ENCODE data around the gene COL7A1.
A peak's percentile ranks its signal among the peaks of the same experiment; 100 is the strongest.

Gene COL7A1

GRCh38 chr3:48635222-48636021, 40.3 kb upstream of the COL7A1 start, which contains the start of gene SLC26A6:
Gene SLC26A6 (minus strand): TSS chr3:48635461. CDS start chr3:48635393, 68 bp downstream.
- H3K9me2 ChIP-seq (replicated peaks; ENCODE audit: low read depth, low read length): no peaks in the 10 kb centered on the region
- peak within 1 kb of the TSS; percentile 93 for H3K9ac ChIP-seq (ENCODE audit: low read depth, low read length, poor library complexity, severe bottlenecking)
- H3K9me3 ChIP-seq (ENCODE audit: insufficient read depth, low read depth, low read length): no peaks in the 10 kb centered on the region
- no peaks in the 10 kb centered on the region for H3K27me3 ChIP-seq (ENCODE audit: insufficient read depth, low read length, poor library complexity, severe bottlenecking)
- peak within 1 kb of the TSS; percentile 90 for H3K4me3 ChIP-seq (ENCODE audit: low read length, poor library complexity, severe bottlenecking)
- peak within 1 kb of the TSS; percentile 97 for H3K4me2 ChIP-seq (ENCODE audit: low read depth, low read length, poor library complexity, severe bottlenecking)
- H3K36me3 ChIP-seq (ENCODE audit: insufficient read depth, low read length): peaks cover 5% of the 10 kb centered on the region; the same call in 1 of the 2 replicates
- H4K20me1 ChIP-seq (ENCODE audit: insufficient read depth, low read length, poor library complexity, severe bottlenecking): peaks cover 18% of the 10 kb centered on the region
- peaks cover 23% of the 10 kb centered on the region for H3K4me1 ChIP-seq (ENCODE audit: insufficient read depth, low read length, poor library complexity, severe bottlenecking)
- no peaks in the 10 kb centered on the region for H3F3A ChIP-seq (ENCODE audit: low read depth)
- TF ChIP-seq CTCF (conservative IDR thresholded peaks at IDR 0.05; ENCODE audit: low read length) (peak; percentile 87), EZH2phosphoT487 (IDR thresholded peaks at IDR 0.05; ENCODE audit: borderline replicate concordance) (no peak)
- peak within 1 kb of the TSS; percentile 89 for H2AFZ ChIP-seq (ENCODE audit: low read length)
- peaks cover 40% of the 10 kb centered on the region for H3K79me2 ChIP-seq (ENCODE audit: insufficient read depth, low read length)

GRCh38 chr3:48634661-48635221, 39.6 kb upstream of the COL7A1 start:
- no peaks in the 10 kb centered on the region for H3K27me3 ChIP-seq (ENCODE audit: insufficient read depth, low read length, poor library complexity, severe bottlenecking)
- H2AFZ ChIP-seq (ENCODE audit: low read length): peak overlapping the region; percentile 81
- peak overlapping the region; percentile 90 for H3K4me3 ChIP-seq (ENCODE audit: low read length, poor library complexity, severe bottlenecking)
- no peaks in the 10 kb centered on the region for H3K9me2 ChIP-seq (replicated peaks; ENCODE audit: low read depth, low read length)
- H3K4me1 ChIP-seq (ENCODE audit: insufficient read depth, low read length, poor library complexity, severe bottlenecking): peaks cover 23% of the 10 kb centered on the region
- H3F3A ChIP-seq (ENCODE audit: low read depth): no peaks in the 10 kb centered on the region
- peaks cover 11% of the 10 kb centered on the region; the same call in 1 of the 2 replicates for H3K36me3 ChIP-seq (ENCODE audit: insufficient read depth, low read length)
- TF ChIP-seq CTCF (conservative IDR thresholded peaks at IDR 0.05; ENCODE audit: low read length) (no peak), EZH2phosphoT487 (IDR thresholded peaks at IDR 0.05; ENCODE audit: borderline replicate concordance) (no peak)
- peaks cover 18% of the 10 kb centered on the region for H4K20me1 ChIP-seq (ENCODE audit: insufficient read depth, low read length, poor library complexity, severe bottlenecking)
- peak overlapping the region; percentile 97 for H3K4me2 ChIP-seq (ENCODE audit: low read depth, low read length, poor library complexity, severe bottlenecking)
- H3K79me2 ChIP-seq (ENCODE audit: insufficient read depth, low read length): peaks cover 40% of the 10 kb centered on the region
- peak overlapping the region; percentile 93 for H3K9ac ChIP-seq (ENCODE audit: low read depth, low read length, poor library complexity, severe bottlenecking)
- no peaks in the 10 kb centered on the region for H3K9me3 ChIP-seq (ENCODE audit: insufficient read depth, low read depth, low read length)

- Histone ChIP-seq H3K36me3 (ENCODE audit: insufficient read depth, low read length) (peaks cover 21% of the 10 kb centered on the region; the same call in 1 of the 2 replicates), H3K4me1 (ENCODE audit: insufficient read depth, low read length, poor library complexity, severe bottlenecking) (peaks cover 23% of the 10 kb centered on the region), H3F3A (ENCODE audit: low read depth) (no peaks in the 10 kb centered on the region), H3K27me3 (ENCODE audit: insufficient read depth, low read length, poor library complexity, severe bottlenecking) (no peaks in the 10 kb centered on the region), H3K9ac (ENCODE audit: low read depth, low read length, poor library complexity, severe bottlenecking) (peak overlapping the region; percentile 93), H4K20me1 (ENCODE audit: insufficient read depth, low read length, poor library complexity, severe bottlenecking) (peaks cover 18% of the 10 kb centered on the region), H3K4me2 (ENCODE audit: low read depth, low read length, poor library complexity, severe bottlenecking) (peak overlapping the region; percentile 97), H3K79me2 (ENCODE audit: insufficient read depth, low read length) (peaks cover 40% of the 10 kb centered on the region), H3K9me3 (ENCODE audit: insufficient read depth, low read depth, low read length) (no peaks in the 10 kb centered on the region), H3K4me3 (ENCODE audit: low read length, poor library complexity, severe bottlenecking) (peak overlapping the region; percentile 90), H3K9me2 (replicated peaks; ENCODE audit: low read depth, low read length) (no peaks in the 10 kb centered on the region), H2AFZ (ENCODE audit: low read length) (no peak overlapping the region)
- TF ChIP-seq EZH2phosphoT487 (IDR thresholded peaks at IDR 0.05; ENCODE audit: borderline replicate concordance) (no peak), CTCF (conservative IDR thresholded peaks at IDR 0.05; ENCODE audit: low read length) (no peak)
Observed at GRCh38 chr3:48633743-48634142, 38.6 kb upstream of the COL7A1 start.
